HG03457 (cell line): Measurements from ENCODE around the gene CCL27.
A peak's percentile ranks its signal among the peaks of the same experiment; 100 is the strongest.
"Not testable (repeated sequence)": the region's sequence is repeated elsewhere in the genome, so short reads cannot be mapped to it uniquely, and the experiment has no call there.

Experiments used
- ATAC-seq: cut with Tn5 transposase; IDR thresholded peaks from one replicate; pipeline ENCODE4 v1.9.1; 2021; ENCODE audit warnings: moderate number of reproducible peaks; ENCODE audit not compliant: unreplicated experiment

The CCL27 gene

GRCh38 chr9:34651876-34652601, 10.4 kb downstream of the CCL27 start, which contains the start of gene IL11RA:
IL11RA (plus strand) TSS chr9:34652185; CDS start chr9:34655218, 3,033 bp downstream.
- ATAC-seq: no peak

DNA sequence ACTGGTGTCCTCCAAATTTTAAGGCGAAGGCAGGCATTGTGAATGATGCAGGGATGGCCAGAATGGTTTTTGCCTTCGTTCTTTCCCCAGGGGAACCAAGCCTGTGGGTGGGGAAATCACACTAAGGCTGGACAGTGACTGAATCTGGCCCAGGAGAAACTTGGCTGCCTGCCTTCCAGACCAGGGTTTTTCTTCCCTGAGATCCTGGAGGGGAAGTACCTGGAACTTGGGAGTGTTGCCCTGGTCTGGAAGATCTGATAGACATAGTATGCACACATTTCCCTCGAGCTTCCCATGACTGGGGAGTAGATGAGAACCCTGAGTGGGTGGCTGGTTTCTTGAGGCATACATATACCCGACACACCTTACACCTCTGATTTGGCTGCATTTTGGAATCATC, 11.1 kb downstream of the CCL27 start:
- no peak for ATAC-seq

DNA sequence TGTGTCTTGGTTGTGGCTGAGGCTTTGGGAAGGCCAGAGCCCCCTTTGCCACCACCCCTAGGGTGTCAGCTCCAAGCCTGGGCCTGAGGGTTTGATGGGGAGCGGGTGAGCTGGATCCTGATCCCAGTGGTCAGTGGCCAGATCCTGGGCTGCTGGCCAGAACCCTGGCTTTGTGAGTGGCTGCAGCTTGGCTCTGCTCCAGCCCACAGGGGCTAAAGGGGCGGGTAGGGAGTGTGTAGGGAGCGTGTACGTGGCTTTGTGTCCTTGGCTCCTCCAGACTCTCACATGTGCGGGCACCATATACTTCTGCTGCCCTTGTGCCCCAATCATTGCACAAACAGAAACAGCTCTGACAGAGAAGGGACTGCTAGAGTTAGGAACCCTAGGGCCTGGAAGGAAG, 11.6 kb downstream of the CCL27 start:
- ATAC-seq: no peak

- ATAC-seq: no peak
These were observed 13.8 kb downstream of the CCL27 start for GRCh38 chr9:34648673-34649072.

DNA sequence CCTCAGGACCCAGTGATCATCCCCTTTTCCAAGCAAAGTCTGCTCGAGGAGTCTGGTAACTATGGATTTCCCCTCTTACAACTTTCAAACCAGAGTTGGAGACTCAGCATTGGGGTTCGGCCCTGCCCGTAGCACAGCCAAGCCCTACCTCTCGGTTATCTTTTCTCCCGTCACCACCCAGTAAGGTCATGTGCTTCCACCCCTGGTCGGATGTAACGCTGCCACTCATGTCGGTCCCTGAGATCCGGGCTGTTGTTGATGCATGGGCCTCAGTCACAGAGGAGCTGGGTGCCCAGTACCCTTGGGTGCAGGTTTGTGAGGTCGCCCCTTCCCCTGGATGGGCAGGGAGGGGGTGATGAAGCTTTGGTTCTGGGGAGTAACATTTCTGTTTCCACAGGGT, 14.8 kb downstream of the CCL27 start:
- no peak for ATAC-seq

DNA sequence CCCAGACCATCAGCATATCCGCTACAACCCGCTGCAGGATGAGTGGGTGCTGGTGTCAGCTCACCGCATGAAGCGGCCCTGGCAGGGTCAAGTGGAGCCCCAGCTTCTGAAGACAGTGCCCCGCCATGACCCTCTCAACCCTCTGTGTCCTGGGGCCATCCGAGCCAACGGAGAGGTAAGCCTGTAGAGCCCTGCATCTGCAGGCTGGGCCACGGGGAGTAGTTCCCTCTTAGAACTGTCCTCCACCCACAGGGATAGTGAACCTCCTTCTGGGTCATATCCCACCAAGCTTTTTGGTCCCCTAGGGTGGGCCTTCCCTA, 15.4 kb downstream of the CCL27 start:
- ATAC-seq: no peak

- ATAC-seq: peak; percentile 64
These were observed 16.0 kb downstream of the CCL27 start, which contains the start of gene GALT for GRCh38 chr9:34646211-34647083. GALT (plus strand) TSS chr9:34646675; CDS start chr9:34646705, 30 bp downstream.

DNA sequence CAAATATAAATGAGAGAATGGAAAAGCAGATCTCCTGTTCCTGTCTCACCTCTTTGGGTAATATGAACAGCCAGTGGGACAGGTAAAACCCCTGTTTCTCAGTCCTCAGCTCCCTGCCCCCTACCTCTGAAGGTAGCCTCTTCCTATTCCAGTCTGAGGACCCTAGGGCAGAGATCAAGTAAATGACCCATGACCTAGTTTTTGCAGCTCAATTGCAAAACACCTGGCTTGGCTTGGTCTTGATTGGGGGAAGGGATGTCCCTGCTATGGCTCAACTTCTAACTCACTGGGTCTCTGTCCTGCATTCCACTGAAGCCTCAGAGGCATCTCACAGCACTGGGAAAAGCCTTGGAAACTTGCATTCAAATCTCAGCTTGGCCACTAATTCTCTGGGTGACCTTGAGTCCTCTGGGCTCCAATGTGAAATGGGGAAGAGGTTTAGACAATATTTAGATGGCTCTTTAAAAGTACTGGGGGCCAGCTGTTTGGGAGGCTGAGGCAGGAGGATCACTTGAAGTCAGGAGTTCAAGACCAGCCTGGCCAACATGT, 17.6 kb downstream of the CCL27 start:
- no peak for ATAC-seq

DNA sequence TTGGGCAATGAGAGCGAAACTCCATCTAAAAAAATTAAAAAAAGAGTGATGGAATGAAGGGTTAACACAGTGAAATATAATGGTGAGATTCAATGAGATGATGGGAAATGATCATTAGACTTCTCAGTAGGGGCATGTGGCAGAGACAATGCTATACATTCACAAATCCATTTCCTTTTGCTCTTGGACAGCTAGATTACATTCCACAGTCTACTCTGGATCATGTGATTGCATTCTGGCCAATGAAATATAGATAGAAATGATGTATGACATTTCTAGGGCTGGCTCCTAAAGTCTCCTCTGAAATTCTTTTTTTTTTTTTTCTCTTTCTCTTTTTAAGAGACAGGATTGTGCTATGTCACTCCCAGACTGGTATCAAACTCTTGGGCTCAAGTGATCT, 19.8 kb downstream of the CCL27 start:
- no peak for ATAC-seq

GRCh38 chr9:34639322-34639721, 23.1 kb downstream of the CCL27 start:
- not testable (repeated sequence) for ATAC-seq

DNA sequence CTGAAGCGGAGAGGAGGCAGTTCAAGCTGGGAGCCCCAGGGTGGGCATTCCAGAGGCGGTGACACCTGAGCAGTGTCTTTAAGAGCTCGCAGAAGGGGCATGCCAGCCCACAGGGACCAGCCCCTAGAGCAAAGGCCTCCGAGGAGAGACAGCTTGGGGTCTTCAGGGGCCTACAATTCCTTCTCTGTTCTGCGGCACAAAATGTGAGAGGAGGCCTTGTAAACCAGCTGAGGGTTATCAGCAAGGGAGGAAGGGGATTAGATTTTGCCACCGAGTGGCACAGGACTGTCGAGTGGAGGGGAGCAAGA, 24.4 kb downstream of the CCL27 start:
- ATAC-seq: no peak

DNA sequence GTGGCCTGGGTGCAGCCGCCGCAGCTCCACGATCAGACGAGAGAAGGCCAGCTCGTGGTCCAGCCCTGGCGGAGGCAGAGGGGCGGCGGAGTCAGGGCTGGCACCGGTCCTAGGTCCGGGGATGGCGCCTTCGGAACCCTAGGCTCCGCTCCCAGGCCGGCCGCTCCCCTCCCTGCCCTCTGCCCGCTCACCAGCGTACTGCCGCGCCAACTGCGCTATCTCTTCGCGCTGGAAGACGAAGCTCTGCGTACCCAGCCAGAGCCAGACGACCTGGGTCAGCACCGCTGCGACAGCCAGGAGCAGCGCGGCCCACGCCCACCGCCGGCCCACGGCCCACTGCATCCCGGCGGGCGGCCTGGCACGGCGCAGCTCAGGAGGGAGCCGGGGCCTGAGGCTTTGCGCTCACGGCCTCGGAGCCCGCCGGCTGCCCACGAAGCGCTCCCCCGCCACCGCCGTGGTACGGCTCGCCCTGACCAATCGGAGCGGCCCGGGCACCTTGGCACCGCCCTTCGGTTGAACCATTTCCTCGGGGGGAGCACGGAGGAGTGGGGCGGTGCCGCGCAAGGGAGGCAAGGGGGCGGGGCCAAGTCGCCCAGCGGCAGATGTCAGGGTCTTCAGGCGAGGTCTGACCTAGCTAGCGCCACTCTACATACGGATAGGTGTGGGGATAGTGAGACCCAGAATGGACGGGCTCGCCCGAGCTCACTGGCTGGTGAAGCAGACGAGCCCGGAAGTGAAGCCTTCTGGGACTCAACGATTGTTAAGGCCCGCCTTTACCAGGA, 24.9 kb downstream of the CCL27 start, which contains the start of gene SIGMAR1:
Gene SIGMAR1 (minus strand): TSS at position 432 of the 782 bp plus-strand sequence. CDS start 90 bp downstream, at position 342.
- ATAC-seq: peak; percentile 58

DNA sequence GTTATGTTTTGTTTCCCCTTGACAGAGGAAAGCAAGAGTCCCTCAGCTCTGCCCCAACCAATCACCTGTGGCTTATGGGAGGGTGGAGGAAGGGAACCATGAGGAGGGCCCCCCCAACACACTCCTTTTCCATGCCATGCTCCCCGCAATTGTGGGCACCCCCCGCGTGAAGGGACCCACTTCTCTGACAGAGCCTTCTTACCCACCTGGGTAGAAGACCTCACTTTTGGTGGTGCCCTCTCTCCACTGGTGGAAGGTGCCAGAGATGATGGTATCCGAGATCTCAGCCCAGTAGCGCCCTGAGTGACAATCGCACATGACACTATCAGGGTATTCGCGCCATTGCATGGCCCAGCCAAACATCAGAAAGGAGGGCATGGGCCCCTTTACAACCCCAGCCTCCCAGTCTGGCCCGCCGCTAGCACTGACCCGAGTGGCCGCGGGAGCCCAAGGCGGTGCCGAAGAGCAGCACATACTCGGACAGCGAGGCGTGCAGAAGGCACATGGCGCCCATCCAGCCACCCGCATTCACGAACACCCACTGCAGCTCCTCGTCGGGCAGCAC, 25.6 kb downstream of the CCL27 start:
- no peak for ATAC-seq

DNA sequence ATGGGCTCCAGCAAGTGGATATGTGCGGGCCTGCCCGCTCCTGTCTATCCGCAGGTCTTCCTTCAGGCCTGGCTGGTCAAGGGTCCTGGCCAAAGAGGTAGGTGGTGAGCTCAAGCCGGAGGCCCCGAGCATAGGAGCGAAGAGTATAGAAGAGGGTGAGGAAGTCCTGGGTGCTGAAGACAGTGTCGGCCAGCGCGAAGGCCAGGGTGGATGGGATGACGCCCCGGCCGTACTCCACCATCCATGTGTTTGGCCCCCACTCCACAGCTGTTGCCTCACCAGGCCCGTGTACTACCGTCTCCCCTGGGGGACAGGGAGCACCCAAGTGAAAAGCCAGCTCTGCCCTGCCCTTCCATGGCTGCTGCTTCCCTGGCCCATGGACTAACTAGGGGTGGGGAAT, 26.9 kb downstream of the CCL27 start:
- no peak for ATAC-seq

GRCh38 chr9:34634551-34635248, 27.8 kb downstream of the CCL27 start:
- no peak for ATAC-seq

- ATAC-seq: no peak
These were observed 28.5 kb downstream of the CCL27 start for GRCh38 chr9:34633851-34634550.

DNA sequence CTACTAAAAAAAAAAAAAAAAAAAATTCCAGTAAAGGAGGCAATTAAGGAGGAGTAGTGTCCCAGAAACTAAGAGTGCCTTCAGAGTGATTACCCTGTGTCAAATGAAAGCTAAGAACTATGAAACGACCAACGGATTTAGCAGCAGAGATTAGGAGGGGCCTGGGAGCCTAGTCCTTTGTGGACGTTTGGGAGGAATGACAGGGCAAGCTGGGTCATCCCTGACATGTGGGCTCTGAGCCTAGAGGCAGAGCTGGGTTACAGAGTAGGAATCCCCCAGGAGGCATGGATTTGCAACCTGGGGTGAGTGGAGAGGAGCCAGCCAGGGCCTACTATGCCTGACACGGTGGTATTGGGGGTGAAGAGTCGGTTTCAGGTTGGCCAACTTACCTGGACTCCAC, 29.3 kb downstream of the CCL27 start:
- no peak for ATAC-seq

- no peak for ATAC-seq
These were observed 31.9 kb downstream of the CCL27 start for GRCh38 chr9:34630402-34631154.

DNA sequence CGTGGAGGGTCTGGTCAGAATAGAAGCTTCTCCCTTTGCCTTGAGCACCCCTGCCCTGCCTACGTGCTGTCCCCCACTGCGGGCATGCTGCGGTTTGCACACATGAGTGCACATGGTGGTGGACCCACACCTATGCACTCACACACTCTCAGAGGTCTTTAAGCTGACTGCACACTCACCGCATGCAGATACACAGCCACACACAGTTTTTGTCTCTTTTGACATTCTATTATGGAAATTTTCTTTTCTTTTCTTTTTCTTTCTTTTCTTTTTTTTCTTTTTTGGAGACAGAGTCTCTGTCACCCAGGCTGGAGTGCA, 33.0 kb downstream of the CCL27 start:
- ATAC-seq: no peak
